GM20000 (cell line): ENCODE measurements around the gene CTRB2.

Experiments used
- DNase-seq: peaks from one replicate; pipeline ENCODE4 v3.0.0; 2012; ENCODE audit warnings: low spot score
- TF ChIP-seq, protein P1 (sequence below): IDR thresholded peaks from 2 replicates; pipeline ENCODE4 v1.5.1; 2012; ENCODE audit warnings: mild to moderate bottlenecking, control low read depth; ENCODE audit errors: extremely low read depth, missing control alignments

The CTRB2 gene

DNA sequence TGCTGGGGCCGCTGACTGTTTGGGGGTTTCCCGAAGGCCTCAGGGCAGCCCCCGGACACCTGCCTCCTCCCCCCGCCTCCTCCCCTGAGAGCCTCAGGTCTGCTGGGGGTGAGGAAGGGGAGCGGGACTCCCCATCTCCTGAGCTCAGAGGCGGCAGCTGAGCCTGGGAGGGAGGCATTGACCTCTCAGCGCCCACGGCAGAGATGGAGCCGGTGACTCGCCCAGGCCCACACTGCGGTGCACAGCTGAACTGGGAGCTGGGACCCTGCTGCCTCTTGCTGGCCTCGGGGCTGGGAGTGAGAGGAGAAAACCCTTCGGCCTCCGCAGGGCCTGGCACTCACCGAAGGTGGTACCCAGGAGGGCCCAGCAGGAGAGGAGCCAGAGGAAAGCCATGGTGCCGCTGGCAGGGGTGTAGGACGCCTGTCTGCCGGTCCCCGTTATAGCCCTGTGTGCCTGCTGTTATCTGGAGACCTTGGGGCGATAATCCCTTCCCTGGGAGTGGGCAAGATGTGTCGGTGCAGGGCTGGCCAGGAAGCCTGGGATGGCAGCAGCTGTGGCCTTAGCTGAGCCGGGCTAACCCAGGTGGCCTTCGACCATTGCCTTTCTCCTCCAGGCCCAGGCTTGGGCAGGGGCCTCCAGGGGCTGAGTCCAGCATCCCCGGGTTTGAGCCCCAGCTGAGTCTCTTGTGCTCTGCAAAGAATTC lies at the start of gene CTRB2:
TSS of gene CTRB2 (minus strand) at position 413 of the 703 bp plus-strand sequence. CDS start at position 393, 20 bp downstream.
- DNase-seq: peak; percentile 65
- TF ChIP-seq, protein P1, sequence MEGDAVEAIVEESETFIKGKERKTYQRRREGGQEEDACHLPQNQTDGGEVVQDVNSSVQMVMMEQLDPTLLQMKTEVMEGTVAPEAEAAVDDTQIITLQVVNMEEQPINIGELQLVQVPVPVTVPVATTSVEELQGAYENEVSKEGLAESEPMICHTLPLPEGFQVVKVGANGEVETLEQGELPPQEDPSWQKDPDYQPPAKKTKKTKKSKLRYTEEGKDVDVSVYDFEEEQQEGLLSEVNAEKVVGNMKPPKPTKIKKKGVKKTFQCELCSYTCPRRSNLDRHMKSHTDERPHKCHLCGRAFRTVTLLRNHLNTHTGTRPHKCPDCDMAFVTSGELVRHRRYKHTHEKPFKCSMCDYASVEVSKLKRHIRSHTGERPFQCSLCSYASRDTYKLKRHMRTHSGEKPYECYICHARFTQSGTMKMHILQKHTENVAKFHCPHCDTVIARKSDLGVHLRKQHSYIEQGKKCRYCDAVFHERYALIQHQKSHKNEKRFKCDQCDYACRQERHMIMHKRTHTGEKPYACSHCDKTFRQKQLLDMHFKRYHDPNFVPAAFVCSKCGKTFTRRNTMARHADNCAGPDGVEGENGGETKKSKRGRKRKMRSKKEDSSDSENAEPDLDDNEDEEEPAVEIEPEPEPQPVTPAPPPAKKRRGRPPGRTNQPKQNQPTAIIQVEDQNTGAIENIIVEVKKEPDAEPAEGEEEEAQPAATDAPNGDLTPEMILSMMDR: no peak

DNA sequence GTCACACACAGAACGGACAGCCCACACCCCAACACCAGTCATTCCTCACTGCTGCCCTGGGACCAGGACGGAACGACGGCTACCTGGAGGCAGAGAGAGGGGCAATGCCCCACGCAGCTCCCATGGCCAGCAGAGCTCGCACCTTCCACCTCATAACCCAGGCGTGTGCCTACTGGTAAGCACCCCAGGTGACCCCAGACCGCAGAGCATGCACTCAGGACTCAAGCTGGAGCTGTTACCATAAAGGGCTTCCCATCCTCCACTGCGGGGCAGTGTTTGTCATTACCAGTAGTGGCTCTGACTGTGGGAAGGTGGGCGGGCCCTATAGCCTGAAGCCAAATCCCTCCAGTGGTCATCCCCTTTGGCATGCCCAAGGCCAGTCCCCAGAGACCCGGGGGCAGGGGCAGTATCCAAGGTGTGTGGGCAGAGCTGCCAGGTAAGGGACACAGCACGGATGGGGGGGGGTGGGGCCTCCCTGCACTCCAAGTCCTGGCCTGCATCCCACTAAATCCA lies 49.2 kb upstream of the CTRB2 start:
- DNase-seq: no peak
- TF ChIP-seq, protein P1: no peak

DNA sequence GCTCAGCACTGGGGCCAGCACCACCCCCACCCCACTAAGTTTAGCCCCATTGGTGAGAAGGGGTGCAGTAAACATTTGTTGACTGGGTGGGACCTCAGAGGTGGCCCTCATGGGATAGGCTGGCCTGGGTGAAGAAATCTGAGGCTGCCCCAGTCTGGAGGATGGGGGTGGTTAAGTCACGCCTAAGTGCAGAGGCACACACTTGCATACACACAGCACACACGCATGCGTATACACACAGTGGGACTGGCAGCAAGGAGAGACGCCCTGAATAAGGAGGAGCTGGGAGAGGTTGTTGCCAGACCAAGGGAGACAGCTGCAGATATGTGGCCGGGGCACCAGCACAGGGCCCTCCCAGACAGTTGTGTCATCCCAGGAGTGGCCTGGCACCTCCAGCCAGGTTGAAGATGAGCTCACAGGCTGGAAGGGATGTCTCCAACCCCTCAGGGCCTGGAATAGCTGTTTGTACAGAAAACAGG lies 47.4 kb upstream of the CTRB2 start:
- DNase-seq: no peak
- TF ChIP-seq, protein P1: no peak

DNA sequence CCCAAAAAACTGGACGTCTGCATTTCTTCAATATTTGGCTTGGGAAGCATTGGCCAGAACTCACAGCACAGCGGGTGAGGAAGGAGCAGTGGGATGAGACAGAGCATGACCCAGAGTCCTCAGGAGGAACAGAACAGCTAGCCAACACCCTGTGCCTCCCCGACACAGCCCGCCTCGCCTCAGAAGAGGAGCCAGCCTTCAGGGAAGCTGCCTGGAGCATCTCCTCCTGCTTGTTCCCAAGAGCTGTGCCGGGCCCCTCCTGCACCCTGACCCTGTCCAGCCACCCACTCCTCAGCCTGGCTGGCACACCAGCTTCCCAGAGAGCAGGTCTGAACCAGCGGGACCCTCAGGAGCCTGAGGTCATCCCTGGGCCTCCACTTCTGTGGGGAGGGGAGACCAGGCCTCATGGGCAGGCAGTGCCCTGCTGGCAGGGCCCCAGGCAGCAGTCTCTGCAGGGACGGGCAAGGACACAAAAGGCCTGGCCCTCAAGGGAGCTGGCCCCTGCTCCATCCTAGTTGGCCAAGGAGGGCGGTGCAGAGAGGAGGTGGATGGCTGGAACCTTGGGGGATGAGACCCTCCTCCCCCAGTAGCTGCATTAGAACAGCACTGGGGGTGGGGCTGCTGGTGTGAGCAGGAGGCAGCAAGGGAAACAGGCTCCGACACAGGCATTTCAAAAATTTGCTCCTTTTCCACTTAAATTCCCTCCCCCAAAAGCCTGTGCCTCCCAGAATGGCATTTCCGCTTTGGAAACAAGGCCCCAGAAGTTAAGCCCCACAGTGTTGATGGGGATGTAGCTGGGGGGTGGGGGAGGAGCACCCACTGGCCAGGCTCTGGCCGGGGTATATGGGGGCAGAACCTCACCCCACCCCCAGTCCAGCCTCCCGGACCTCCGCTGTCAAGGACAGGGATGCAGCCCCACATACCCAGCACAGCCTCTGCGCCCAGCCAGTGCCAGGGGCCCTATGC lies 46.3 kb upstream of the CTRB2 start:
- no peak for DNase-seq
- TF ChIP-seq, protein P1: no peak

DNA sequence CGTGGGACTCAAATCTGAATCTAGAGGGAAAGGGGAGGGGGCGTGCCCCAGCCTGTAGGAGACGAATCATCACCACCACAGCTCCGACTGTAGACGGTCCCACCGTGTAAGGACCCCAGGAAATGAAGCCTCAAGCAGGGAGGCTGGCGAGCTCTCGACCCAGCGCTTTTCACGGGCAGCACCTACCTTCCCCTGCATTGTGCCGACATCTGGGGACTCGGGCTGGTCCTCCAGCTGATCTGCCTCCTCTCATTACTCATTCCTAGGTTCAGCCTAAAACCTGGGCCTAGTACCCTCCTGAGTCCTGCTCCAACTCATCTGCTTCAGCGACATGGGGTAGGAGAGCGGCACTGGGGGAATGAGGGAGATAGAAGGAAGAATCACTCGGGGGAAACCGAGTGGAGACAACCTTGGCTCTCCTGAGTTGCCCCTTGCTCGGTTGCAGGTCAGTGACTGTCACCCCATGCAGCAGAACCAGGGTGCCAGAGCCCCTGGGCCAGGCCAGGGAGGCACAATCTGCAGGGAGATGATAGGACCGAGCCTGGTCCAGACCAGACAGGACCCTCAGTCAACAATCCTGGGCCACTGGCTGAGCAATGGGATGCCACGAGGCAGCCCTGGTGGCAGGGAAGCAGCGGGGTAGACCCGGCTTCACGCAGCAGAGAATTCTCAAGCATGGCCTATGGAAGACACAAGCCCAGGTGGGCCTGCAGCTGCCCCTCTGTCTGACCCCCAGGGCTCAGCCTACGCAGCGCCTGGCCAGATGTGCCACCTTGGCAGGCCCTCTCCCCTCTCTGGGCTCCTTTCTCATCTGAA lies 45.3 kb upstream of the CTRB2 start:
- TF ChIP-seq, protein P1: no peak
- no peak for DNase-seq

DNA sequence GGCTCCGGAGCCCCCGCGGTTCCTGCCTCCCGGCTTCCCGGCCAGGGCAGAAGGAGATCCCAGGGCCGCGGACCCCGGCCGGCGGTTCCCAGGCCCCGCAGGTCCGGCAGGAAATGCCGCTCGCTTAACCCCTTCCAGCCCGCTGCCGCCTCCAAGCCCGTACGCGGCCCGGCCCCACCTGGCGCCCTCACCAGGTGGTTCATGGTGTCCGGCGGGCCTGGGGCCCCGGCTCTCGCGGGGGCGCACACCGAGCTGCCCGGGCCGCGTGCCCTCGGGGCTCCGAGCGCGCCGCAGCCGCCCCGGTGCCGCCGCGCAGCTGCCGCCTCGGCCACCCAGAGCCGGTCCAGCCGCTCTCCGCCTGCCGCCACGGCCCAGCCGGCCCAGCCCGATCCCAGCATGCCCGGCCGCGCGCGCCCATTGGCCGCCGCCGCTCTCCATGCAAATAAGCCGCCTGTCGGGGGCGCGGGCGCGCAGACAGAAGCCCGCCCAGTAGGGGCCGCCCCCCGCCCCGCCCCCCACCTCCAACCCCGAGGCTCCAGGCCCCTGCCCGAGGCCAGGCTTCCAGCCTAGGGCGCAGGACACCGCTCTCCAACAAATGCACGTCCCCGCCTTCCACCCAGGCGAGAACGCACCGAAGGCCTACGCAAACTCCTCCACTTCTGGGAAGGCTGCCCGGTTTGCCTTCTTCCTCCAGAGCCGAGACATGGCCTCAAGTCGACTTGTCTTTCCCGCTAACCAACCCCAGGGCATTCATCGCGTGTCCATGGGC lies 44.5 kb upstream of the CTRB2 start, which contains the start of gene BCAR1:
TSS of gene BCAR1 (minus strand) at position 345 of the 769 bp plus-strand sequence. CDS start at position 203, 142 bp downstream.
- TF ChIP-seq, protein P1: no peak
- peak; percentile 96 for DNase-seq
